Measurements from ENCODE around the gene TAF1B. TPM values are rescaled to one million over a fixed set of nuclear protein-coding genes. Genes with fewer than 3 reads are reported as not detected.

Gene TAF1B
- total and polyA plus RNA-seq, 10 of the 15 experiments (the other 5 are each of a cell fraction or from before 2014, with no cell fraction given), result 8.1 to 18.3 (median 12.4) TPM

GRCh38 chr2:9843229-9844035 lies at the start of gene TAF1B (continued):
- TF ChIP-seq SPI1 (IDR thresholded peaks at IDR 0.05; ENCODE audit: borderline replicate concordance, insufficient read depth, low read depth, low read length) (no peak), SP1 (IDR thresholded peaks at IDR 0.05; ENCODE audit: low read depth, low read length) (no peak), SUPT20H (IDR thresholded peaks at IDR 0.05; ENCODE audit: borderline replicate concordance, control insufficient read depth, low read depth, low read length) (no peak), MLLT1 (IDR thresholded peaks at IDR 0.05) (no peak), ZBED1 (IDR thresholded peaks at IDR 0.05; ENCODE audit: borderline replicate concordance) (no peak)
- TF ChIP-seq, protein P1, sequence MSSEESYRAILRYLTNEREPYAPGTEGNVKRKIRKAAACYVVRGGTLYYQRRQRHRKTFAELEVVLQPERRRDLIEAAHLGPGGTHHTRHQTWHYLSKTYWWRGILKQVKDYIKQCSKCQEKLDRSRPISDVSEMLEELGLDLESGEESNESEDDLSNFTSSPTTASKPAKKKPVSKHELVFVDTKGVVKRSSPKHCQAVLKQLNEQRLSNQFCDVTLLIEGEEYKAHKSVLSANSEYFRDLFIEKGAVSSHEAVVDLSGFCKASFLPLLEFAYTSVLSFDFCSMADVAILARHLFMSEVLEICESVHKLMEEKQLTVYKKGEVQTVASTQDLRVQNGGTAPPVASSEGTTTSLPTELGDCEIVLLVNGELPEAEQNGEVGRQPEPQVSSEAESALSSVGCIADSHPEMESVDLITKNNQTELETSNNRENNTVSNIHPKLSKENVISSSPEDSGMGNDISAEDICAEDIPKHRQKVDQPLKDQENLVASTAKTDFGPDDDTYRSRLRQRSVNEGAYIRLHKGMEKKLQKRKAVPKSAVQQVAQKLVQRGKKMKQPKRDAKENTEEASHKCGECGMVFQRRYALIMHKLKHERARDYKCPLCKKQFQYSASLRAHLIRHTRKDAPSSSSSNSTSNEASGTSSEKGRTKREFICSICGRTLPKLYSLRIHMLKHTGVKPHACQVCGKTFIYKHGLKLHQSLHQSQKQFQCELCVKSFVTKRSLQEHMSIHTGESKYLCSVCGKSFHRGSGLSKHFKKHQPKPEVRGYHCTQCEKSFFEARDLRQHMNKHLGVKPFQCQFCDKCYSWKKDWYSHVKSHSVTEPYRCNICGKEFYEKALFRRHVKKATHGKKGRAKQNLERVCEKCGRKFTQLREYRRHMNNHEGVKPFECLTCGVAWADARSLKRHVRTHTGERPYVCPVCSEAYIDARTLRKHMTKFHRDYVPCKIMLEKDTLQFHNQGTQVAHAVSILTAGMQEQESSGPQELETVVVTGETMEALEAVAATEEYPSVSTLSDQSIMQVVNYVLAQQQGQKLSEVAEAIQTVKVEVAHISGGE (CRISPR knock-in tag; IDR thresholded peaks at IDR 0.05), result peak; percentile 61
- TF ChIP-seq, protein P2, sequence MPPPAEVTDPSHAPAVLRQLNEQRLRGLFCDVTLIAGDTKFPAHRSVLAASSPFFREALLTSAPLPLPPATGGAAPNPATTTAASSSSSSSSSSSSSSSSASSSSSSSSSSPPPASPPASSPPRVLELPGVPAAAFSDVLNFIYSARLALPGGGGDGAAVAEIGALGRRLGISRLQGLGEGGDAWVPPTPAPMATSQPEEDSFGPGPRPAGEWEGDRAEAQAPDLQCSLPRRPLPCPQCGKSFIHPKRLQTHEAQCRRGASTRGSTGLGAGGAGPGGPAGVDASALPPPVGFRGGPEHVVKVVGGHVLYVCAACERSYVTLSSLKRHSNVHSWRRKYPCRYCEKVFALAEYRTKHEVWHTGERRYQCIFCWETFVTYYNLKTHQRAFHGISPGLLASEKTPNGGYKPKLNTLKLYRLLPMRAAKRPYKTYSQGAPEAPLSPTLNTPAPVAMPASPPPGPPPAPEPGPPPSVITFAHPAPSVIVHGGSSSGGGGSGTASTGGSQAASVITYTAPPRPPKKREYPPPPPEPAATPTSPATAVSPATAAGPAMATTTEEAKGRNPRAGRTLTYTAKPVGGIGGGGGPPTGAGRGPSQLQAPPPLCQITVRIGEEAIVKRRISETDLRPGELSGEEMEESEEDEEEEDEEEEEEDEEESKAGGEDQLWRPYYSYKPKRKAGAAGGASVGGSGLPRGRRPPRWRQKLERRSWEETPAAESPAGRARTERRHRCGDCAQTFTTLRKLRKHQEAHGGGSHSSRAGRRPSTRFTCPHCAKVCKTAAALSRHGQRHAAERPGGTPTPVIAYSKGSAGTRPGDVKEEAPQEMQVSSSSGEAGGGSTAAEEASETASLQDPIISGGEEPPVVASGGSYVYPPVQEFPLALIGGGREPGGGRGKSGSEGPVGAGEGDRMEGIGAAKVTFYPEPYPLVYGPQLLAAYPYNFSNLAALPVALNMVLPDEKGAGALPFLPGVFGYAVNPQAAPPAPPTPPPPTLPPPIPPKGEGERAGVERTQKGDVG (CRISPR knock-in tag; IDR thresholded peaks at IDR 0.05), result no peak

Data from GM12878 (cell line).